HL-60/S4 (cell line): Measurements from ENCODE around the gene FBXL2.
"Not testable (repeated sequence)": the region's sequence is repeated elsewhere in the genome, so short reads cannot be mapped to it uniquely, and the experiment has no call there.

Source experiments
- in situ Hi-C: fragments of 300-500 bp; cut with MboI; formaldehyde crosslinking; loops from 2 replicates; pipeline ENCODE4 v1.14.3; 2022; ENCODE audit warnings: low sequenced_read_pairs

The FBXL2 gene

GRCh38 chr3:33383951-33384350 lies 106.7 kb downstream of the FBXL2 start:
- in situ Hi-C loops, result no loop called here

DNA sequence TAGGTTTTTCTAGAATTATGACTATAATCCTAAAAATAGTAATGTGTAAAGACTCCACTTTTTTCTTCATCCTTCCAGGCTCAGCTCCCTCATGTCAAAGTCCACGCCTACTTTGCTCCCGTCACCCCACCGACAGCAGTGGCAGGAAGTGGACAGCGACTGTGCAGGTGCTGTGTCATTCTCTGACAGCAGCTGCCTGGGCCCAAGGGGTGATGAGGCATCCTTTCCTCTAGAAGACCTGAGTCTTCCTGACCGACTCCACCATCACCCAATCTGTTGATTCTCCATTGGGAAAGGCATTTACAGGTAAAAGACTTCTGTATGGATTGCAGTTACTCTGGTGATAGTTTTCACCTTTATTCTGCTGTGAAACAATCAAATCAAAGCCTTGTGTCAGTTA lies 108.2 kb downstream of the FBXL2 start:
- in situ Hi-C loops, result no loop called here

DNA sequence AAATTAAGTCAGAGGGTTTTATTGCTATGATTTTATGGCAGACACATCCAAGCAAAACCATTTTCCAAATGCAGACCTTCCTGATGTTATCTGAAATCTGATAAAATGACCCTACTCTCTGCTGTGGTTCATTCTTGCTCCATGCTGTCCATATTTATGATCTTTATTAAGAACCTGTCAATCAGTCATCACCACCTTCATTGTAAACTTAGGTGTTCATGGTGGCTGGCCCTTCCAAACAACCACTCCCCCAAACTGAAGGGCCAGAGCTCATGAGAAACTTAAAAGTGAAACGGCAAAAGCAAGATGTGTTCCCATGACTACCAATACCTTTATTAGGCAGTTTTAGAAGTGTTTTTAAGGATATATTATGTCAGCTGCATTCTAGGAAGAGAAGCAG lies 109.4 kb downstream of the FBXL2 start:
- in situ Hi-C loops, result no loop called here

- in situ Hi-C loops, result no loop called here
These were observed 111.3 kb downstream of the FBXL2 start for GRCh38 chr3:33388374-33389100.

DNA sequence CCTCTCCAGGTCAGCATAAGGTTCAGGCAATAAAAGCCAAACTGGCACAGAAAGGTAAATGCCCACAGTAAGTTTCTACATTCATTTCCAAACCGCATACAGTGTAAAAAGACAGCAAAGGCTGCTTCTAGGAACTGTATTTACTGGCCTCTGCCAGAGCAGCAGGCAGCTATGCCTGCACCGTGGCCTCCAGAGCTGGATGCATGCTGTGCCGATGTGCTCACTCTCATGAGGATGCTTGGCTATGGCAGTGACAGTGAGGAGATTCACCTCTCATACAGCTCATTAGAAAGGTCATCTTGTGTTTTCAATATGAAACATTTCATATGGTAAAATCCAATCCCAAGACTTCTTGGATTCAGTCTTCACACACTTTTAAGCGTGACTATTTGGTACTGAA lies 112.7 kb downstream of the FBXL2 start:
- in situ Hi-C loops, result no loop called here

- in situ Hi-C loops, result no loop called here
These were observed 114.2 kb downstream of the FBXL2 start for GRCh38 chr3:33391255-33391995.

GRCh38 chr3:33392144-33392543 lies 114.9 kb downstream of the FBXL2 start:
- in situ Hi-C loops, result no loop called here

DNA sequence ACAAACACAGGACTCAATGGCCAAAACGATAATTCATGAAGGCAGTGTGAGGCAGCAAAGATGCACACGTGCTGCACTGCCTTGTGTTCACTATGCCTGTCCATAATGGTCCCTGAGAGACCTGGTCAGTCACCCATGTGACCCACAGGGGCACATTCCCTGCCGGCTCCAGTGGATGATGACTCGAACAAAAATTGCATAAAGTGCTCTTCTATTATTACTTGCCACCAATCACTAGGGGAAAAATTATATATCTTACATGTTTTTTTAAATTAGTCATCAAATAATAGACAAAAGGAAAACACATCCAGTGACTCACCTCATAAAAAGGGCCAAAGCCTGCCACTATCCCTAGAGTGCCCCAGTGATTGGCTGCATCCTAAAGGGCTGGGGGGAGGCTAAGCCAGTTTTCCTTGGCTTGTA lies 115.5 kb downstream of the FBXL2 start:
- in situ Hi-C loops, result no loop called here

DNA sequence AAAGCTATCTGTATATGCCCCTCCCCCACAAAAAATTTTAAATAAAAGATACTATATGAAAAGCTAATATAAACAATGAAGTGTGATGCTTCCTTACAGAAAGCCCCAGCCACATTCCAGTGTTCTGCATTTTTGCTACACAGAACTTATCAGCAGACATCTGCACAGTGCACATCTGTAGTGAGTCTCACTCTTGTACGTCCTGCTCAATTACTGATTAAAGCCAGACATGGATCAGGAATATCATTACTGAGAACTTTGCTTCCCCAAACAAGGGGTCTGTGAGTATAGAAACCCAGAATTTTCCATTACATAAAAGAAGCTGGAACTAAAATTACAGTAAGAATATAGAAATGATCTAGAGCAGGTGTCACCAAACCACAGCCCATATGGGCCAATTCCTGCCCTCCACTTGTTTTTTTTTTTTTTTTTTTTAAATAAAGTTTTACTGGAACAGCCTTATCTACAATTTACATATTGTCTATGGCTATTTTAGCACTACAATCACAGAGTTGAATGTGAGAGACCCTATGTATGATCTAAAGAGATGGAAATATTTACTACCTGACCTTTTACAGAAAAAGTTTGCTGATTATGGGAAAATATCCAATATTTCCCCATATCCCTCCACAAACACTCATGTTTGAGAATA lies 117.3 kb downstream of the FBXL2 start:
- in situ Hi-C loops, result no loop called here

- in situ Hi-C loops, result no loop called here
These were observed 118.7 kb downstream of the FBXL2 start for GRCh38 chr3:33395900-33396299.

DNA sequence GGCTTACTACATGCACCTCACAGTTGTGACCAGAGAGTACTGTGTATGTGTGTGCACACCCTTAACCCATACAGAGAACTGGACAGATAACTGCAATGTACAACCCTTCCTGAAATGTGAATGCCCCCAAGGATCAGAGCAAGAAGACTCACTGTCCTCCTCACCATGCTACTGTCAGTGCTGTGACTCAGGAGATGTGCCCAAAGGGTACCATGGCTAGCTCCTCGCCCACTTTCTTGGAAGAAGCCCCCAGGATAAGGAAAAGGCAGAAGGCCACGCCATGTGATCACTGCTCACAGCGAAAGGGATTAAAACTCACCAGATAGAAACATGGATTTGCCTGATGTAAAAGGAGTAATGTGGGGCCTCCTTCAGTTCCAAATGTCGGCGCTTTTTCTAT lies 121.2 kb downstream of the FBXL2 start:
- in situ Hi-C loops, result no loop called here

DNA sequence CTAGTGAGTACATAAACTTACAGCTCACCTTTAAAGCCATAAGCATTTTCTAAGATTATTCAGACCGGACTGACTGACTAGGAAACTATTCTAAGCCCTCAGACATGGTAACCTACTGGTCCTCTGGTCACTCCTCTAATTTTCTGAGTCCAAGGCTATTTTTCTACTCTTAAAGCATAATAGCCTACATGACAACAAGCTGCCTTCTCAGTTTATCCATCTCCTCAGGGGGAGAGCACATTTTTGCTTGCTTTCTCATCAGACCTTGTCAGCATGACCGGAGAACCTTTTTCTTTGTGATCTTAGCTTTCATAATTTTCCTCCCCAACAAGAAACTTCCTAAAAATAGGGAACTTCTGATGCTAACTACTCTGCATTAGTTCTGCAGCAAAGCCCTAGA lies 124.5 kb downstream of the FBXL2 start:
- in situ Hi-C loops, result no loop called here

DNA sequence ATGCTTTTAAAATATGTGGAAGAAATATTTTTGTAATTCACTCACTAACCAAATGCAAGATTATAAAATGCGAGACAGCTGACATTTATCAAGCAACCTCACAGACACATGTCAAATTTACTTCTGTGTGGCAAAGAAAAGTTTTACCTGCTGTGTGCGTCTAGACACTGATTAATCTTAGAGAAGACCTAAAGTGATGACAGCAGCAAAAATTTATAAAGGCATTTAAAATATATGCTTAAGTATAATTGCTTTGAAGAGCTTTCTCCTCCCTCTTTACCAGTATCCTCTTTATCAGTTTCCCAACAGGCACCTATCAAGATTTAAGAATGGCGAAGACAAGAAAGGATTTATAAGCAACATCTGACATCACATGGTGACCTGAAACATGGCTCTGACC lies 125.7 kb downstream of the FBXL2 start:
- in situ Hi-C loops, result no loop called here

DNA sequence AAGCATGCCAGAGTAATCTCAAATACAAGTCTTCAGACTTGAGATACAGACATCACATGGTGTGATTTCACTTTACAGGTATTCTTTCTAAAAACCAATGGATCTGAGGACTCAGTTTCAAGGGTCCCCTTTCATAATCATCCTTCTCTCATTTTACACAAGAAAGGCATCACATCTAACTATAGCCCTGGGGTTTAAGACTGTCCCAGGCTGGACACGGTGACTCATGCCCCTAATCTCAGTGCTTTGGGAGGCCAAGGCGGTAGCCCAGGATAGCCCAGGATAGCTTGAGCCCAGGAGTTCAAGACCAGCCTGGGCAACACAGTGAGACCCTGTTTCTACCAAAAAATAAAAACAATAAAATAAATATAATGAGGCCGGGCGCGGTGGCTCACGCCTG lies 126.5 kb downstream of the FBXL2 start:
- in situ Hi-C loops, result no loop called here

- in situ Hi-C loops, result not testable (repeated sequence)
These were observed 133.6 kb downstream of the FBXL2 start for GRCh38 chr3:33410816-33411215.

DNA sequence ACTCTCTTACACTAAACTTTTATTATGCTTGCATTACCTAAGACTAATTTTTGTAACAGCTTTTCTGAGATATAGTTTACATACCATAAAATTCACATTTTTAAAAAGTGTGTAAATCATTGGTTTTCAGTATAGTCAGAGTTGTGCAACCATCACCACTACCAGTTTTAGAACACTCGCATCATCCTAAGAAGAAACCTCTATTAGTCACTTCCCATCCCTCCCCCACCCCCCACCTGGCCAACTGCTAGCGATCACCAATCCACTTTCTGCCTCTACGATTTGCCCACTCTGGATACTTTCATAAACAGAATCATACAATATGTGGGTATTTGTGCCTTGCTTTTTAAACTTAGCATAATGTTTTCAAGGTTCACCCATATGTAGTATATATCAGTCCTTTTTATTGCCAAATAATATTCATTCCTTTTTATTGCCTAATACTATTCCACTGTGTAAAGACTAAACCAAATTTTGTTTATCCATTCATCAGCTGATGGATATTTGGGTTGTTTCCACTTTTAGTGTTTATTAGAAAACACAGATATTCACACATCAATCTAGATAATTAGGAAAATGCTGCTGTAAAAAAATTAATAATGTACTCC lies 139.9 kb downstream of the FBXL2 start:
- in situ Hi-C loops, result no loop called here

- in situ Hi-C loops, result no loop called here
These were observed 142.7 kb downstream of the FBXL2 start for GRCh38 chr3:33419948-33420347.

- in situ Hi-C loops, result no loop called here
These were observed 143.7 kb downstream of the FBXL2 start for GRCh38 chr3:33420966-33421365.

DNA sequence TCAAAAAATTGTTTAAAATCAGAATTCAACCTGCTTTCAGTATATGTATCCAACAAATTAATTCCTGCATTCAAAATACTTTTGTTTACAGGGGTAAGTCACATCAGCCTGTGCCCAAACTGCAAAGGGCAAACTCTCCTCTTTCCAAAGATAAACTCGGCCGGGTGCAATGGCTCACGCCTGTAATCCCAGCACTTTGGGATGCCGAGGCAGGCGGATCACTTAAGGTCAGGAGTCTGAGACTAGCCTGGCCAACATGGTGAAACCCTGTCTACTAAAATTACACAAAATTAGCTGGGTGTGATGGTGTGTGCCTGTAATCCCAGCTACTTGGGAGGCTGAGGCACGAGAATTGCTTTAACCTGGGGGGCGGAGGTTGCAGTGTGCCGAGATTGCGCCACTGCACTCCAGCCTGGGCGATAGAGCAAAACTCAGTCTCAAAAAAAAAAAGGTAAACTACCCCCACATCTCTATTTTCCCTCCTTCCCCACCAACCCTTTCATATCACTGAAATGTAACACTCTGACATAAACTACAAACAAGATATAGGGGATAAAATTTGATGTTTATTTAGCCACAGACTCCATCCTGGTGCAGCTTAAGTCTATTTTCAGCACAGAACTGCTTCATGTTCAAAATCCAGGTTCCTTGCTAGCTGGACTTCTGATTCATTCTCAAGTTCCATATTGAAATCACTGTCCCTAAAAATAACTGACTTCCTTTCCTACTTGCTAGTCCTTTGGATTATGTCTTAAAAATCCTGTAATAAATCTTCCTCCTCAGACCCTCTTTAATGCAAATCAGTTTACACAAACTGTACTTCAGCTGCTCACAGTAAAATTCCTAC lies 147.6 kb downstream of the FBXL2 start:
- in situ Hi-C loops, result no loop called here

DNA sequence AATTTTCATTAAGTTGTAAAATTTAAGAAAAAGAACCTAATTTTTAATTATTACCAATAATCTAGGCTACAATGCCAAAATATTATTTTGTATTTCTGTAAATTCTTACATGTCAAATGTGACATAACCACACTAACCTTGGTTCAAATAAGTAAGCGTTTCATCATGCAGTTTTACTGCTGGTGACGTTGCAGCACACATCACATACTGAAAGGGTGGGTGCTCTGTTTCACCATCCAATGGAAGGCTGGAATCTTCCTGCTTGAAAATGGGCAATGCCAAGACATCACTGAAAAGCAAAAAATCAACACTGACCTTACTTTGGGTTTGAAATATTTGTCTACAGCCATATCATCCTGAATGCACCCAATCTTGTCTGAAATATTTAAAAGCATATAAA lies 148.2 kb downstream of the FBXL2 start:
- in situ Hi-C loops, result no loop called here

DNA sequence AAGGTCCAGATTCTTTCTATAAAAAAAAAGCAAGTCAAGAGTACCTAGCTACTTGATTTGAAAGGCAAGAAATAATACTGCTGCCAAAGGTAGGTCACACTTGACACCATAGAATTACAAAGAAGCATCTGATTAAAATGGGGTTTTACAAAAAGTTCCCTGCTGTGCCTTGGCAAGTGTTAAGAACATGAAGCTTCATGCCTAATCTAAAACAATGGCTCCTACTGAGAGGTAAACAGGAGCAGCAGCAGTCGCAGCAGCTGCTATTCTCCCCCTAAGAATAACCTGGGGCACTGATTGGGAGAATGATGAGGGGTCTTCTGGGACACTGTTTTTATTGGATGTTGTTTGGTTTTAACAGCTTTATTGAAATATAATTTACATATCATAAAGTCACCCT lies 148.8 kb downstream of the FBXL2 start:
- in situ Hi-C loops, result no loop called here
